SJCRH30 (cell line): ENCODE results near the gene CHMP5. TPM values are rescaled to one million over a fixed set of nuclear protein-coding genes. Genes with fewer than 3 reads are reported as not detected.

ENCODE experiments used
- DNase-seq, 2 experiments: peaks; one replicate each; pipeline ENCODE4 v3.0.0-alpha.2; 2015 to 2020
- H3K27ac ChIP-seq: fragments of 250-450 bp; sonication (Bioruptor Pico); 2 replicates; pipeline ENCODE4 v1.5.1; 2020; ENCODE audit warnings: mild to moderate bottlenecking, moderate library complexity
- H3K27me3 ChIP-seq: fragments of 250-450 bp; sonication (Bioruptor Pico); 2 replicates; pipeline ENCODE4 v1.5.1; 2020; ENCODE audit warnings: mild to moderate bottlenecking, moderate library complexity
- H3K36me3 ChIP-seq: fragments of 250-450 bp; sonication (Bioruptor Pico); 2 replicates; pipeline ENCODE4 v1.5.1; 2020; ENCODE audit warnings: mild to moderate bottlenecking, moderate library complexity
- H3K4me1 ChIP-seq: fragments of 250-450 bp; sonication (Bioruptor Pico); 2 replicates; pipeline ENCODE4 v1.5.1; 2020; ENCODE audit warnings: mild to moderate bottlenecking, moderate library complexity
- H3K4me3 ChIP-seq: fragments of 250-450 bp; sonication (Bioruptor Pico); 2 replicates; pipeline ENCODE4 v1.5.1; 2020; ENCODE audit warnings: mild to moderate bottlenecking, moderate library complexity
- H3K9me3 ChIP-seq: fragments of 250-450 bp; sonication (Bioruptor Pico); replicated peaks from 2 replicates; pipeline ENCODE4 v1.5.1; 2020; ENCODE audit warnings: mild to moderate bottlenecking, moderate library complexity
- total RNA-seq: library from RNA; depleted of rRNA; stranded (reverse); fragments of >200 nt; shearing (Covaris generic); gene quantifications from 2 replicates; pipeline ENCODE4 v1.2.3, GENCODE V29; 2014; rRNA removed

The CHMP5 gene
- total RNA-seq = 67.6 and 74.5 TPM in 2 replicates

DNA sequence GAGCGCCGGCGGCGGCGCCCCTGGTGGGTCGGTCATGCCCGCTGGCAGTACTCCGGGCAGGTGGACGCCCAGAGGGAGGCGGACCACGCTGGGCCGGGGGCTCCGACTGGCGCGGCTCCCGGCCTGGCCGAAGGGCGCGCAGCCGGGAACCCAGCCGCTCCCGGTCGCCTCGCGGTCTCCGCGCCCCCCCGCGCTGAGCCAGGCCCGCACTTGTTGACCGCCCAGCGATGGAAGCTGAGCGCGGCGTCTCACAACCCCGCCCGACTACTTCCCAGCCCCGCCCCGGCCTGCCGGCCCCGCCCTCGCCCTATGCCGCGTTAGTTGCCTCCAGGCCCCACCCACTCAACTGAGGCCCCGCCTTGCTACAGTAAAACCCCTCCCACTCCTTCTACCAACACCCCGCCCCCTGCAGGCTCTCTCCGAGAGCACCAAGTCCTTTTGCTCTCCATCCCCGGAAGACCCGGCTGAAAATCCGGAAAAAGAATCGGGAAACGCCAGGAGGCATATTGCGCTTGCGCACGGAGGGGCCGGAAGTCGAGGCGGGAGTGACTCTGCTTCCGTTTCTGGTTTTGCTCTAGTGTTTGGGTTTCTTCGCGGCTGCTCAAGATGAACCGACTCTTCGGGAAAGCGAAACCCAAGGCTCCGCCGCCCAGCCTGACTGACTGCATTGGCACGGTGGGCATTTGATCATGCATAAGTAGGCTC lies at the start of gene CHMP5, which contains the start of gene BAG1:
CHMP5 (plus strand) TSS at position 577 of the 705 bp plus-strand sequence; CDS start at position 607, 30 bp downstream.
BAG1 (minus strand) TSS at position 236 of the 705 bp plus-strand sequence.
- H3K4me1 ChIP-seq = peaks cover 2% of the 10 kb centered on the region
- H3K9me3 ChIP-seq = no peaks in the 10 kb centered on the region
- H3K4me3 ChIP-seq = peak within 1 kb of the TSS; percentile 93
- DNase-seq = peak; percentile 99
- H3K36me3 ChIP-seq = peaks cover 44% of the 10 kb centered on the region
- no peaks in the 10 kb centered on the region for H3K27me3 ChIP-seq
- peak within 1 kb of the TSS; percentile 75 for H3K27ac ChIP-seq

DNA sequence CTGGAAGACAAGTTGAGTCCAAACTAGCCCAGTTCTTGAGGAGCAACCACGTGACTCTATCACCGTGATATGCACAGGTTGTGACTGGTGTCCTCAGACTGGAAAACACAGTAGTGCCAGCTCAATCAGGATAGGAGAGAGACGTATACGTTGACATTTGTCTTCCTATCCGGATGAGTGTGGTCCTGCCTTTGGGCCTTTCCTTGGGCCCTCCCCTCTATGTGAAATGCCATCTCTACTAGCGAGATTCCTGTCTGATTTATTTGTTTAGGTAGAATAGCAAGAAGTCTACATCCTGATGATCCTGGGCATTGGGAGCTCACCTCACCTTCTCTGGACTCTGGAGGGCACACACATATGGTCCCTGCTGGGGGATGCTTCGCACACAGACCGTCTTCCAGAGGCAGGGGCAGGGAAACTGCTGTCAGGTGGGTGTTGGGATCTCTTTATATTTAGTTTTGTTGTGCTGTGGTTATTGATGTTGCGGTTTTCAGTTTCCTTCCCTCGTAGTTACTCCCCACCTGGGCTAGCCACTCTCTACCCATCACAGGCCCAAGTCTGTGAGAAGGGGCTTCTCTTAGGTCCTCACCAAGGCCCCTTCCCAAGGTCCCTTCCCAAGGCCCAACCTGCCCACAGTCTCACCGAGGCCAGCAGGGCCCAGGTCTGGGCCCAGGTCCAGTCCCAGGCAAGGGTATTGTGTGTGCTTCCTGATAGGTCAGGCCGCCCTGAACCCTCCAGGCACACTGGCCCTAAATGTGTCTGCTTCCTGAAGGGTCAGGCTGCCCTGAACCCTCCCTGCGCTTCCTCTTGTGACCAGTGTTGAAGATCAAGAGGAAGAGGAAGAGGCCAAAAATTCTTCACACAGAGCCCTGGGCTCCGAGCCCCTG lies 43.9 kb upstream of the CHMP5 start:
- Histone ChIP-seq H3K4me3 (no peak overlapping the region), H3K9me3 (no peaks in the 10 kb centered on the region), H3K27ac (no peak overlapping the region), H3K4me1 (no peaks in the 10 kb centered on the region), H3K36me3 (no peaks in the 10 kb centered on the region), H3K27me3 (no peaks in the 10 kb centered on the region)
- DNase-seq = no peak

DNA sequence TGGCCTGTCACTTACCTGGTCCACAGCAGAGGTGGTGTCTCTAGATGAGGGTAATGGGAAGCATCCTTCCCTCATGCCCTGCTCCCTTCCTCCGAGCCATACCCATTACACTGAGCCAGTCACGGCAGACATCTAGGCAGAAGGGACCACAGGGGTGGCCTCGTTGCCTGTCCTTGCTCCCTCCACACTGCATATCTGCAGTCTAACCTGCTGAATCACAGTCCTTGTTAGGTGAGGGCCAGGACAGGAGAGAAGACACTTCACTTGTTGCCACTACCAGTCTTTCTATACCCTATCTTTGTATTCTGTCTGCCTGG lies 43.3 kb upstream of the CHMP5 start:
- no peaks in the 10 kb centered on the region for H3K4me1 ChIP-seq
- H3K4me3 ChIP-seq = no peak overlapping the region
- DNase-seq = no peak
- H3K36me3 ChIP-seq = no peaks in the 10 kb centered on the region
- H3K27me3 ChIP-seq = no peaks in the 10 kb centered on the region
- no peak overlapping the region for H3K27ac ChIP-seq
- H3K9me3 ChIP-seq = no peaks in the 10 kb centered on the region

DNA sequence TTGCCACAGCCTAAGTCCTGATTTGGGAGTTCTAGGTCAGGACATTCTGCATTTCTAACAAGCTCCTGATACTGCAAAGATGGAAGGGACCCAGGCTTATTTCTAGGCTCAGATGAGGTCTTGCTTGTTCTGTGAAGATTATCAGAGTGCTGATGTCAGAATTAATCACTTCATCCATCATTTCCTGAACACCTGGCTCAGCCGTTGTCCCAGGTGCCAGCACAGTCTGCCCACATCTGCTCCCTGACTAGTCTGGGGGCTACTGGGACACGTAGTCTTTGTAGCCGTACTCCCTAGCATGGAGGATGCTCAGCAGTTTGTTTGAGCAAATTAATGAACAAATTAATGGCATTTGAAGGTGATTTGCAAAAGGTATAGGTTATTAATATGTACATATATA lies 42.8 kb upstream of the CHMP5 start:
- no peak overlapping the region for H3K27ac ChIP-seq
- H3K36me3 ChIP-seq = no peaks in the 10 kb centered on the region
- H3K4me3 ChIP-seq = no peak overlapping the region
- H3K9me3 ChIP-seq = no peaks in the 10 kb centered on the region
- H3K4me1 ChIP-seq = no peaks in the 10 kb centered on the region
- no peaks in the 10 kb centered on the region for H3K27me3 ChIP-seq
- DNase-seq = no peak

- no peaks in the 10 kb centered on the region for H3K36me3 ChIP-seq
- H3K4me1 ChIP-seq = no peaks in the 10 kb centered on the region
- H3K27ac ChIP-seq = no peak overlapping the region
- no peak overlapping the region for H3K4me3 ChIP-seq
- peak in 1 of 2 experiments; percentile 37 for DNase-seq
- no peaks in the 10 kb centered on the region for H3K9me3 ChIP-seq
- H3K27me3 ChIP-seq = no peaks in the 10 kb centered on the region
These were observed 41.2 kb upstream of the CHMP5 start for GRCh38 chr9:33223696-33224095.

DNA sequence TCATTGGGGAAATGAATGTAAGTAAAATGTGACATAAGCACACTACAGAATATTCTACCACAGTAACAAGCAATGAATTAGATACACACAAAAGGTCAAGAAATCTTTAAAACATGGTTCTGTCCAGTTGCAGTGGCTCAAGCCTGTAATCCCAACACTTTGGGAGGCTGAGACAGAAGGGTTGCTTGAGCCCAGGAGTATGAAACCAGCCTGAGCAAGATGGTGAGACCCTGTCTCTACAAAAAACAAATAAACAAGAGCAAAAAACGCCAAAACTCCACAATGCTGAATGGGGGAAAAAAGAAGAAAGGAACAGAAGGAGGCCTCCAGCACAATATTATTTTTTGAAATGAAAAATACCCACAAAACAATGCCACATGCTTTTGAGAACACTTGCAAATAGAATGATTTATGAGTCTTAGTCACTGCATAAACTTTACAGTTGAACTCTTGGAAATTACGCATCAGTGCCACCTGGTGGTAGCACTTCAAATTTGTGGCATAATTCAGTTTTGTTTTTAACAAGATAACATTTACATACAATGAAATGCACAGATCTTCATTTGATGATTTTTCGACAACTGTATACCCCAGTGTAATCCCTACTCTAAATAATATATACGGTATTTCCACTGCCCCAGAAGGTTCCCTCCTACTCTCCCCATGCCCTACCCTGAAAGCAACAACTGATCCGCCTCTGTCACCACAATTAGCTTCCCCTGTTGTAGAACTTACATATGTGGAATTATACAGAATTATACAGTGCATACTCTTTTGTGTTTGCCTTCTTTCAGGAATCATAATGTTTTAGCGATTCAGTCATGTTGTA lies 39.3 kb upstream of the CHMP5 start:
- H3K4me3 ChIP-seq = no peak overlapping the region
- H3K36me3 ChIP-seq = no peaks in the 10 kb centered on the region
- peak; percentile 35 to 77 for DNase-seq
- H3K4me1 ChIP-seq = no peaks in the 10 kb centered on the region
- H3K9me3 ChIP-seq = no peaks in the 10 kb centered on the region
- no peak overlapping the region for H3K27ac ChIP-seq
- H3K27me3 ChIP-seq = no peaks in the 10 kb centered on the region

DNA sequence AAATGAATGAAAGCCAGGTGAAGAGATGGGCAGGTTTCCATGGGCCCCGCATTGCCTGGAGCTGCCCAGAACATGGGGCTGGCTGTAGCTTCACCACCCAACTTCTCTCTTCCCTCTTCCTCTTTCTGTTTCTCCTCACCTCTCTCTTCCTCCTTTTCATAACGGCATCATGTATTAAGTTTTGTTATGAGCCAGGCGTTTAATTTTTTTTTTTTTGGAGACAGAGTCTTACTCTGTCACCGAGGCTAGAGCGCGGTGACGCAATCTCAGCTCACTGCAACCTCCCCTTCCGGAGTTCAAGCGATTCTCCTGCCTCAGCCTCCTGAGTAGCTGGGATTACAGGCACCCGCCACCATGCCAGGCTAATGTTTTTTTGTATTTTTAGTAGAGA lies 37.8 kb upstream of the CHMP5 start:
- Histone ChIP-seq H3K4me1 (no peaks in the 10 kb centered on the region), H3K36me3 (no peaks in the 10 kb centered on the region), H3K9me3 (no peaks in the 10 kb centered on the region), H3K27ac (no peak overlapping the region), H3K27me3 (no peaks in the 10 kb centered on the region), H3K4me3 (no peak overlapping the region)
- no peak for DNase-seq

DNA sequence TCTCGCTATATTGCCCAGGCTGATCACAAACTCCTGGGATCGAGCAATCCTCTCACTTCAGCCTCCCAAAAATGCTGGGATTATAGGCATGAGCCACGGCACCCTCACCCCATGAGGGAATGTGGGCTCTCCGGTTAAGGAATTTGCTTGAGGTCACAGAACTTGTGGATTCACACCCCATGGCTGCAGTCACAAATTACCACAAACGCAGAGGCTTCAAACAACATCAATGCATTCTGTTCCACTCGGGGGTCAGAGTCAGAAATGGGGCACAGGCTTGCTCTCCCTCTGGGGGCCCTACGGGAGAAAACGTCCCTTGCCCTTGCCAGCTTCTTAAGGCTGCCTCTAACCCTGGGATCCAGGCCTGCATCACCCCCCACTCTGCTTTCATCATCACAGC lies 37.1 kb upstream of the CHMP5 start:
- no peak overlapping the region for H3K27ac ChIP-seq
- H3K4me3 ChIP-seq = no peak overlapping the region
- no peaks in the 10 kb centered on the region for H3K36me3 ChIP-seq
- no peaks in the 10 kb centered on the region for H3K27me3 ChIP-seq
- no peaks in the 10 kb centered on the region for H3K9me3 ChIP-seq
- DNase-seq = no peak
- no peaks in the 10 kb centered on the region for H3K4me1 ChIP-seq

DNA sequence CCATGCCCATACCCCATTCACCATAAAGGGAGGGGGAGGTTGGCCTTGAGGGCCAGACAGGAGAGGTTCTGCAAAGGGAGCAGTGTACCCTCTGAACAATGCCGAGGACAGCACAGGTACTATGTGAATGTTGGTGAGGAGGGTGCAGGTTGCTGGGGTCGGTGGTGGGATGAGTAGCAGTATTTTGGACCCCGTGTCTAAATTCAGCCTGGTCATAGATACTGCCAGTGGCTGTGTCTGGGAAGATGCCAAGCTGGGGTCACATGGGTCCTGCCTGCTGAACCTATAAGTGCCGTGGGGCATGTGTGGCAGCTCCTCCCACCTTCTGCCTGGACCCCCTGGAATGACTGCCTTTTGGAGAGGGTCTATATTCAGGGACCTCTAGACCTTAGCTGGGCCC lies 36.2 kb upstream of the CHMP5 start:
- Histone ChIP-seq H3K4me1 (no peaks in the 10 kb centered on the region), H3K27me3 (no peaks in the 10 kb centered on the region)

GRCh38 chr9:33229359-33230114 lies 35.3 kb upstream of the CHMP5 start:
- H3K27me3 ChIP-seq = no peaks in the 10 kb centered on the region
- H3K4me1 ChIP-seq = no peaks in the 10 kb centered on the region
- H3K4me3 ChIP-seq = no peak overlapping the region
- H3K27ac ChIP-seq = no peak overlapping the region
- H3K9me3 ChIP-seq = no peaks in the 10 kb centered on the region
- H3K36me3 ChIP-seq = no peaks in the 10 kb centered on the region
- DNase-seq = no peak

More for the DNA sequence above, 36.2 kb upstream of the CHMP5 start:
- Histone ChIP-seq H3K4me3 (no peak overlapping the region), H3K9me3 (no peaks in the 10 kb centered on the region), H3K27ac (no peak overlapping the region), H3K36me3 (no peaks in the 10 kb centered on the region)
- no peak for DNase-seq

DNA sequence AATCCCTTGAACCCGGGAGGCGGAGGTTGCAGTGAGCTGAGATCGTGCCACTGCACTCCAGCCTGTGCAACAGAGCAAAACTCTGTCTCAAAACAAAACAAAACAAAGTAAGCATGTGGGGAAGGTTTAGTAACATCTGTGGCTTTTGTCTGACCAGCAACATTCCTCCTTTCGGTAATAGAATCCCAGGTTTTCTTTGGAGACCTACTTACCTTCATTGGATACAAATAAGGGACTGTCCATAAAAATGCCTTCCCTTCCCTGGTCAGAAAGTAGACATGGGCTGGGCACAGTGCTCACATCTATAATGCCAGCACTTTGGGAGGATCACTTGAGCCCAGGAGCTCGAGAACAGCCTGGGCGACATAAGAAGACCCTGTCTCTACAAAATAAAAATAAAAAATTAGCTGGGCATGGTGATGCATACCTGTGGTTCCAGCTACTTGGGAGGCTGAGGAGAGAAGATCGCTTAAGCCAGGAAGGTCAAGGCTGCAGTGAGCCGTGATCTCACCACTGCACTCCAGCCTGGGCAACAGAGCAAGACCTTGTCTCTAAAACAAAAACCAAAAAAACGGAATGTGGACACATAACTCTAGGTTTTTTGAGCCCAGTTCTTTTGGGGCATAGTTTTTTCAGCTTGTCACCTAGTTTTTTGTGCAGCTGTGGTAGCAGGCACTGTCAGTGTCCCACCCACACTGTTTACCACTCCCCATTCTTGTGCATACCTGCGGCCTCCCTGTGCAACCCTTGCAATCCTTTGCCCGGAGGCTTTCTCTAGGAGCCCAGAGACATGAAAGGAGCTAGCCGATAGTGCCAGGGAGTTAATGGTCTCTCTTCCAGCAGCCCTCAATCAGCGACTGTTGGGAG lies 33.9 kb upstream of the CHMP5 start:
- Histone ChIP-seq H3K27ac (no peak overlapping the region), H3K36me3 (no peaks in the 10 kb centered on the region), H3K4me3 (no peak overlapping the region), H3K4me1 (no peaks in the 10 kb centered on the region), H3K9me3 (no peaks in the 10 kb centered on the region), H3K27me3 (no peaks in the 10 kb centered on the region)
- DNase-seq = no peak

DNA sequence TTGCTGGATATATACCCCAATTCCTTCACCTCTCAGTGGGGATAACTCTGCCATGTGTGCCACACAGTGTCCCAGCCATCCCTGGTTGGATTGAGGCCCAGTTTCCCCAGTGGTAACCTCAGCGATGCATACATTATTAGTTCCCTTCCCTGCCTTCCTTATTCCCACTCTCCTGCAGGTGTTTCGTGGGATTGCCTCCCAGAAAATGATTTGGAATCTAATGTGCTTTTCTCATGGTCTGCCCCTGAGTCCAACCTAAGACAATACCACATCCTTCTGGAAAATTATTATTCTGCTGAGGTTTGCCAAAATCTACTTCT lies 33.3 kb upstream of the CHMP5 start:
- H3K27me3 ChIP-seq = no peaks in the 10 kb centered on the region

GRCh38 chr9:33232815-33233214 lies 32.0 kb upstream of the CHMP5 start:
- H3K4me3 ChIP-seq = no peak overlapping the region
- no peaks in the 10 kb centered on the region for H3K27me3 ChIP-seq
- no peak overlapping the region for H3K27ac ChIP-seq
- no peaks in the 10 kb centered on the region for H3K4me1 ChIP-seq
- no peak for DNase-seq
- no peaks in the 10 kb centered on the region for H3K9me3 ChIP-seq
- H3K36me3 ChIP-seq = no peaks in the 10 kb centered on the region

More for the DNA sequence above, 33.3 kb upstream of the CHMP5 start:
- Histone ChIP-seq H3K9me3 (no peaks in the 10 kb centered on the region), H3K4me1 (no peaks in the 10 kb centered on the region), H3K36me3 (no peaks in the 10 kb centered on the region), H3K4me3 (no peak overlapping the region), H3K27ac (no peak overlapping the region)
- DNase-seq = no peak
